GM20431 (cell line): ENCODE results near the gene STOX2.

Experiments
- in situ Hi-C: fragments of 300-500 bp; cut with MseI, MboI; formaldehyde crosslinking; loops from one replicate; pipeline ENCODE4 v1.15.0; 2020; ENCODE audit warnings: low sequenced_read_pairs; ENCODE audit not compliant: unreplicated experiment

Gene STOX2

GRCh38 chr4:183905081-183905592 lies at the start of gene STOX2:
Gene STOX2 (plus strand): TSS chr4:183905307. CDS start chr4:183906791, 1,484 bp downstream.
- in situ Hi-C loops = no loop called here

- in situ Hi-C loops = no loop called here
Observed at GRCh38 chr4:183855323-183856190, 49.5 kb upstream of the STOX2 start.

- in situ Hi-C loops = no loop called here
Observed at GRCh38 chr4:183857040-183857439, 48.1 kb upstream of the STOX2 start.

GRCh38 chr4:183858011-183858615 lies 47.0 kb upstream of the STOX2 start:
- in situ Hi-C loops = no loop called here

GRCh38 chr4:183860119-183860518 lies 45.0 kb upstream of the STOX2 start:
- in situ Hi-C loops = no loop called here

GRCh38 chr4:183860731-183861130 lies 44.4 kb upstream of the STOX2 start:
- in situ Hi-C loops = no loop called here

GRCh38 chr4:183861426-183861825 lies 43.7 kb upstream of the STOX2 start:
- in situ Hi-C loops = no loop called here

- in situ Hi-C loops = no loop called here
Observed at GRCh38 chr4:183863155-183863825, 41.8 kb upstream of the STOX2 start.

GRCh38 chr4:183867247-183867646 lies 37.9 kb upstream of the STOX2 start:
- in situ Hi-C loops = no loop called here

GRCh38 chr4:183870997-183871396 lies 34.1 kb upstream of the STOX2 start:
- in situ Hi-C loops = no loop called here

GRCh38 chr4:183871581-183871980 lies 33.5 kb upstream of the STOX2 start:
- in situ Hi-C loops = no loop called here

- in situ Hi-C loops = no loop called here
Observed at GRCh38 chr4:183872531-183872930, 32.6 kb upstream of the STOX2 start.

- in situ Hi-C loops = no loop called here
Observed at GRCh38 chr4:183873409-183874185, 31.5 kb upstream of the STOX2 start.

GRCh38 chr4:183875251-183875825 lies 29.8 kb upstream of the STOX2 start:
- in situ Hi-C loops = no loop called here

GRCh38 chr4:183876268-183876934 lies 28.7 kb upstream of the STOX2 start:
- in situ Hi-C loops = no loop called here

- in situ Hi-C loops = no loop called here
Observed at GRCh38 chr4:183878251-183878970, 26.7 kb upstream of the STOX2 start.

GRCh38 chr4:183885205-183885720 lies 19.8 kb upstream of the STOX2 start:
- in situ Hi-C loops = no loop called here

GRCh38 chr4:183887351-183887750 lies 17.8 kb upstream of the STOX2 start:
- in situ Hi-C loops = no loop called here
